Measurements from ENCODE around the gene TSPY4. TPM values are rescaled to one million over a fixed set of nuclear protein-coding genes. Genes with fewer than 3 reads are reported as not detected.
"Not testable (repeated sequence)": the region's sequence is repeated elsewhere in the genome, so short reads cannot be mapped to it uniquely, and the experiment has no call there.

The TSPY4 gene
- total and polyA plus RNA-seq, 10 of the 15 experiments (the other 5 are each of a cell fraction or from before 2014, with no cell fraction given) = not detected

- no peak for TF ChIP-seq ZBTB40 (IDR thresholded peaks at IDR 0.05; ENCODE audit: borderline replicate concordance)
- TF ChIP-seq PML (IDR thresholded peaks at IDR 0.05; ENCODE audit: low read length) = no peak
- no peak for TF ChIP-seq SMARCA5 (IDR thresholded peaks at IDR 0.05)
- TF ChIP-seq IRF3 (IDR thresholded peaks at IDR 0.05) = no peak
- no peak for TF ChIP-seq PRDM15 (CRISPR knock-in tag; IDR thresholded peaks at IDR 0.05)
- no peak for TF ChIP-seq KAT2A (conservative IDR thresholded peaks at IDR 0.05; ENCODE audit: control insufficient read depth, low read depth, low read length)
- no peak for TF ChIP-seq MAX (IDR thresholded peaks at IDR 0.05; ENCODE audit: low read depth, low read length)
- TF ChIP-seq SRF (IDR thresholded peaks at IDR 0.05; ENCODE audit: low read depth in 2 of 2, low read length in 2 of 2) = no peak
- TF ChIP-seq BACH1 (IDR thresholded peaks at IDR 0.05; ENCODE audit: borderline replicate concordance) = no peak
These were observed 16.3 kb upstream of the TSPY4 start (continued) for GRCh38 chrY:9320996-9321395.

GRCh38 chrY:9357497-9357896 lies 20.2 kb downstream of the TSPY4 start, which contains the start of gene TSPY8:
Gene TSPY8, plus strand, starts transcription at chrY:9357797. Its CDS starts 46 bp downstream, at chrY:9357843.
- in situ Hi-C loops (cut with MboI); FAIRE-seq: not testable (repeated sequence)

More at GRCh38 chrY:9357497-9357896, 20.2 kb downstream of the TSPY4 start, which contains the start of gene TSPY8:
- RAD21 ChIA-PET (ENCODE audit: unreplicated experiment); BruUV-seq (replicated peaks); H2AFZ ChIP-seq (ENCODE audit: control insufficient read depth, low read depth, low read length); H3K9me3 ChIP-seq (replicated peaks; ENCODE audit: control insufficient read depth, insufficient read depth, low read length); intact Hi-C loops (cut with micrococcal nuclease; ENCODE audit: unreplicated experiment); H3K4me1 ChIP-seq (ENCODE audit: control insufficient read depth, insufficient read depth, low read length); SMC1A ChIA-PET (ENCODE audit: uncharacterized antibody, unreplicated experiment); ATAC-seq; H3K27ac ChIP-seq (ENCODE audit: control insufficient read depth, insufficient read depth); H3K4me3 ChIP-seq; H3K9ac ChIP-seq (ENCODE audit: control insufficient read depth, insufficient read depth, low read length); H4K20me1 ChIP-seq (ENCODE audit: control insufficient read depth, insufficient read depth); DNase-seq (ENCODE audit: low read depth, low spot score); H3K27me3 ChIP-seq (replicated peaks in 1 of 2; ENCODE audit: control insufficient read depth in 2 of 2, insufficient read depth in 2 of 2, low read length in 1 of 2); H3K36me3 ChIP-seq (ENCODE audit: control insufficient read depth in 2 of 2, insufficient read depth in 2 of 2, low read length in 1 of 2); H3K79me2 ChIP-seq (ENCODE audit: control insufficient read depth, insufficient read depth, low read length); CTCF ChIA-PET; H3K4me2 ChIP-seq (ENCODE audit: control insufficient read depth, insufficient read depth); POLR2A ChIA-PET: not testable (repeated sequence)
- WGBS (ENCODE audit: insufficient coverage, insufficient replicate concordance, low lambda C conversion rate, missing lambda C conversion rate) = no CpG with 5 or more reads among the region's 25 CpGs
